IMR-90 (cell line): ENCODE results near the gene PHACTR2.

Experiments
- CEBPB ChIP-seq: IDR thresholded peaks from 2 replicates; pipeline ENCODE4 v1.6.1; 2012; ENCODE audit warnings: low read depth, low read length, improper control_type of control experiment
- CTCF ChIP-seq: conservative IDR thresholded peaks from 2 replicates; pipeline ENCODE4 v1.5.1; 2012; ENCODE audit warnings: mild to moderate bottlenecking, low read depth, low read length, improper control_type of control experiment
- RAD21 ChIP-seq: IDR thresholded peaks from 2 replicates; pipeline ENCODE4 v1.6.1; 2012; ENCODE audit warnings: low read length, improper control_type of control experiment
- RCOR1 ChIP-seq: IDR thresholded peaks from 2 replicates; pipeline ENCODE4 v1.6.1; 2012; ENCODE audit warnings: mild to moderate bottlenecking, low read length, improper control_type of control experiment; ENCODE audit not compliant: insufficient replicate concordance
- RFX5 ChIP-seq: IDR thresholded peaks from 2 replicates; pipeline ENCODE4 v1.8.0; 2012; ENCODE audit warnings: low read depth, mild to moderate bottlenecking, low read length, moderate library complexity

- TF ChIP-seq CTCF: no peak
- TF ChIP-seq RFX5: no peak
- TF ChIP-seq RCOR1: no peak
- no peak for TF ChIP-seq CEBPB
- no peak for TF ChIP-seq RAD21
Measured at GRCh38 chr6:143778926-143779325, 101.2 kb downstream of the PHACTR2 start.
